Urinary bladder (tissue), 4 donors: ENCODE results near the gene MRPL22. TPM values are rescaled to one million over a fixed set of nuclear protein-coding genes. Genes with fewer than 3 reads are reported as not detected.
"Not testable (repeated sequence)": the region's sequence is repeated elsewhere in the genome, so short reads cannot be mapped to it uniquely, and the experiment has no call there.

Experiments used
- DNase-seq: peaks from one replicate; pipeline ENCODE4 v3.0.0-alpha.2; 2015; ENCODE audit errors: extremely low spot score
- H3K27ac ChIP-seq: one replicate; pipeline ENCODE4 v1.5.1; 2013; ENCODE audit warnings: low read depth, mild to moderate bottlenecking, moderate library complexity
- H3K36me3 ChIP-seq: one replicate; pipeline ENCODE4 v1.6.1; 2013; ENCODE audit warnings: mild to moderate bottlenecking, moderate library complexity; ENCODE audit not compliant: insufficient read depth
- H3K4me1 ChIP-seq: one replicate; pipeline ENCODE4 v1.6.1; 2013; ENCODE audit warnings: mild to moderate bottlenecking, moderate library complexity; ENCODE audit not compliant: insufficient read depth
- H3K4me3 ChIP-seq: one replicate; pipeline ENCODE4 v1.5.1; 2013; ENCODE audit warnings: low read depth, low read length
- WGBS: extraction: QIAGEN DNeasy Blood & Tissue Kit; methylation state at CpG from one replicate; pipeline ENCODE4 v1.1.7; 2013; 5-methylcytosine and 5-hydroxymethylcytosine counted together
- polyA plus RNA-seq: library from polyadenylated mRNA; stranded (reverse); fragments of 200-250 nt; gene quantifications from one replicate; pipeline ENCODE4 v1.2.3, GENCODE V29; 2013
- total RNA-seq: library from RNA; depleted of rRNA; stranded (reverse); fragments of >200 nt; gene quantifications from one replicate; pipeline ENCODE4 v1.2.3, GENCODE V29; 2014
- donor health status: healthy with polysubstance abuse.
- donor health status: healthy.

The MRPL22 gene
- total and polyA plus RNA-seq, 2 donors: 17.2 to 42.4 TPM

GRCh38 chr5:154956712-154957111 lies 15.8 kb downstream of the MRPL22 start:
- Histone ChIP-seq H3K27ac (no peak overlapping the region), H3K4me3 (no peak overlapping the region), H3K36me3 (peaks cover 2% of the 10 kb centered on the region), H3K4me1 (no peaks in the 10 kb centered on the region)
- DNase-seq: no peak

- Histone ChIP-seq H3K4me1 (no peaks in the 10 kb centered on the region), H3K36me3 (peaks cover 1% of the 10 kb centered on the region), H3K4me3 (no peak overlapping the region), H3K27ac (no peak overlapping the region)
- no peak for DNase-seq
- WGBS: 96% methylated on average over 1 of the region's 1 CpG
Observed at GRCh38 chr5:154962494-154962893, 21.6 kb downstream of the MRPL22 start.

GRCh38 chr5:154966081-154966841 lies 25.4 kb downstream of the MRPL22 start:
- no peaks in the 10 kb centered on the region for H3K4me1 ChIP-seq
- H3K27ac ChIP-seq: no peak overlapping the region
- H3K4me3 ChIP-seq: no peak overlapping the region
- WGBS: 87% methylated on average over 7 of the region's 7 CpGs
- H3K36me3 ChIP-seq: peaks cover 2% of the 10 kb centered on the region
- no peak for DNase-seq

GRCh38 chr5:154966874-154967273 lies 26.0 kb downstream of the MRPL22 start:
- Histone ChIP-seq H3K4me1 (no peaks in the 10 kb centered on the region), H3K4me3 (no peak overlapping the region), H3K27ac (no peak overlapping the region), H3K36me3 (peaks cover 2% of the 10 kb centered on the region)
- DNase-seq: no peak
- 92% methylated on average over 3 of the region's 3 CpGs for WGBS

- H3K4me3 ChIP-seq: no peak overlapping the region
- no peaks in the 10 kb centered on the region for H3K4me1 ChIP-seq
- H3K27ac ChIP-seq: no peak overlapping the region
- H3K36me3 ChIP-seq: peaks cover 2% of the 10 kb centered on the region
- no peak for DNase-seq
- 80% methylated on average over 5 of the region's 5 CpGs for WGBS
Observed at GRCh38 chr5:154967421-154968024, 26.6 kb downstream of the MRPL22 start.

- Histone ChIP-seq H3K36me3 (peaks cover 2% of the 10 kb centered on the region), H3K4me1 (no peaks in the 10 kb centered on the region), H3K27ac (no peak overlapping the region), H3K4me3 (no peak overlapping the region)
- DNase-seq: no peak
- WGBS: 92% methylated on average over 5 of the region's 5 CpGs
Observed at GRCh38 chr5:154968953-154969352, 28.1 kb downstream of the MRPL22 start.

GRCh38 chr5:154970759-154971158 lies 29.9 kb downstream of the MRPL22 start:
- H3K4me1 ChIP-seq: no peaks in the 10 kb centered on the region
- H3K36me3 ChIP-seq: peaks cover 2% of the 10 kb centered on the region
- no peak overlapping the region for H3K27ac ChIP-seq
- H3K4me3 ChIP-seq: no peak overlapping the region
- DNase-seq: no peak

- DNase-seq: no peak
- H3K27ac ChIP-seq: no peak overlapping the region
- peaks cover 2% of the 10 kb centered on the region for H3K36me3 ChIP-seq
- no peaks in the 10 kb centered on the region for H3K4me1 ChIP-seq
- 91% methylated on average over 2 of the region's 2 CpGs for WGBS
- no peak overlapping the region for H3K4me3 ChIP-seq
Observed at GRCh38 chr5:154971501-154971900, 30.6 kb downstream of the MRPL22 start.

- Histone ChIP-seq H3K36me3 (peaks cover 2% of the 10 kb centered on the region), H3K27ac (no peak overlapping the region), H3K4me3 (no peak overlapping the region), H3K4me1 (no peaks in the 10 kb centered on the region)
- WGBS: 73% methylated on average over 2 of the region's 2 CpGs
- DNase-seq: no peak
Observed at GRCh38 chr5:154972476-154973080, 31.7 kb downstream of the MRPL22 start.

- H3K4me1 ChIP-seq, H3K4me3 ChIP-seq, H3K27ac ChIP-seq, H3K36me3 ChIP-seq, DNase-seq: not testable (repeated sequence)
- WGBS: 90% methylated on average over 9 of the region's 9 CpGs
Observed at GRCh38 chr5:154976082-154976481, 35.2 kb downstream of the MRPL22 start.

- H3K4me3 ChIP-seq: no peak overlapping the region
- H3K27ac ChIP-seq: no peak overlapping the region
- DNase-seq: no peak
- no peaks in the 10 kb centered on the region for H3K4me1 ChIP-seq
- H3K36me3 ChIP-seq: no peaks in the 10 kb centered on the region
- 85% methylated on average over 1 of the region's 1 CpG for WGBS
Observed at GRCh38 chr5:154977409-154977808, 36.5 kb downstream of the MRPL22 start.

GRCh38 chr5:154978294-154978693 lies 37.4 kb downstream of the MRPL22 start:
- WGBS: 89% methylated on average over 2 of the region's 2 CpGs
- H3K4me1 ChIP-seq, H3K4me3 ChIP-seq, H3K36me3 ChIP-seq, H3K27ac ChIP-seq, DNase-seq: not testable (repeated sequence)

- H3K27ac ChIP-seq: no peak overlapping the region
- DNase-seq: no peak
- 75% methylated on average over 8 of the region's 8 CpGs for WGBS
- H3K4me1 ChIP-seq: no peaks in the 10 kb centered on the region
- no peaks in the 10 kb centered on the region for H3K36me3 ChIP-seq
- no peak overlapping the region for H3K4me3 ChIP-seq
Observed at GRCh38 chr5:154984946-154985516, 44.2 kb downstream of the MRPL22 start.

- DNase-seq: no peak
- H3K27ac ChIP-seq: no peak overlapping the region
- H3K36me3 ChIP-seq: no peaks in the 10 kb centered on the region
- H3K4me3 ChIP-seq: no peak overlapping the region
- H3K4me1 ChIP-seq: no peaks in the 10 kb centered on the region
- WGBS: 59% methylated on average over 4 of the region's 4 CpGs
Observed at GRCh38 chr5:154986151-154986550, 45.3 kb downstream of the MRPL22 start.
